Nephron progenitor cell (in vitro differentiated cells): Measurements from ENCODE around the gene CDKAL1.

Experiments used
- DNase-seq: peaks from one replicate; pipeline ENCODE4 v3.0.0; 2021
- H3K27ac Mint-ChIP-seq: 2 replicates; pipeline ENCODE4 v1.8.0; 2021; ENCODE audit warnings: mild to moderate bottlenecking, moderate library complexity, mixed read lengths
- H3K27me3 Mint-ChIP-seq: 2 replicates; pipeline ENCODE4 v1.8.0; 2021; ENCODE audit warnings: mild to moderate bottlenecking, low read depth, mixed read lengths; ENCODE audit not compliant: poor library complexity
- H3K36me3 Mint-ChIP-seq: 2 replicates; pipeline ENCODE4 v1.8.0; 2021; ENCODE audit warnings: low read depth, mixed read lengths
- H3K4me1 Mint-ChIP-seq: 2 replicates; pipeline ENCODE4 v1.8.0; 2021; ENCODE audit warnings: mixed read lengths
- H3K4me3 Mint-ChIP-seq: 2 replicates; pipeline ENCODE4 v1.8.0; 2021; ENCODE audit warnings: mild to moderate bottlenecking, moderate library complexity, mixed read lengths
- H3K9me3 Mint-ChIP-seq: 2 replicates; pipeline ENCODE4 v1.8.0; 2021; ENCODE audit warnings: mild to moderate bottlenecking, moderate library complexity, mixed read lengths
- CTCF ChIP-seq: fragments of 200-600 bp; sonication (generic); IDR thresholded peaks from 2 replicates; pipeline ENCODE4 v1.5.0; 2021; ENCODE audit warnings: antibody characterized with exemption

The CDKAL1 gene

GRCh38 chr6:21158873-21159272 lies 624.6 kb downstream of the CDKAL1 start:
- no peak for TF ChIP-seq CTCF
- Mint-ChIP-seq H3K27ac (no peak overlapping the region), H3K9me3 (no peaks in the 10 kb centered on the region), H3K27me3 (no peaks in the 10 kb centered on the region), H3K36me3 (no peaks in the 10 kb centered on the region), H3K4me1 (peaks cover 13% of the 10 kb centered on the region), H3K4me3 (no peak overlapping the region)
- no peak for DNase-seq

- H3K4me1 Mint-ChIP-seq = peaks cover 14% of the 10 kb centered on the region
- no peaks in the 10 kb centered on the region for H3K27me3 Mint-ChIP-seq
- no peak overlapping the region for H3K27ac Mint-ChIP-seq
- TF ChIP-seq CTCF = no peak
- DNase-seq = no peak
- H3K9me3 Mint-ChIP-seq = no peaks in the 10 kb centered on the region
- H3K4me3 Mint-ChIP-seq = no peak overlapping the region
- no peaks in the 10 kb centered on the region for H3K36me3 Mint-ChIP-seq
Observed at GRCh38 chr6:21159465-21159864, 625.2 kb downstream of the CDKAL1 start.

GRCh38 chr6:21161707-21162106 lies 627.5 kb downstream of the CDKAL1 start:
- peaks cover 22% of the 10 kb centered on the region for H3K4me1 Mint-ChIP-seq
- no peak for DNase-seq
- H3K27ac Mint-ChIP-seq = no peak overlapping the region
- no peaks in the 10 kb centered on the region for H3K27me3 Mint-ChIP-seq
- no peaks in the 10 kb centered on the region for H3K9me3 Mint-ChIP-seq
- no peak overlapping the region for H3K4me3 Mint-ChIP-seq
- no peak for TF ChIP-seq CTCF
- no peaks in the 10 kb centered on the region for H3K36me3 Mint-ChIP-seq

- H3K36me3 Mint-ChIP-seq = peaks cover 4% of the 10 kb centered on the region
- H3K4me1 Mint-ChIP-seq = peaks cover 17% of the 10 kb centered on the region
- no peak for DNase-seq
- no peaks in the 10 kb centered on the region for H3K27me3 Mint-ChIP-seq
- H3K4me3 Mint-ChIP-seq = no peak overlapping the region
- no peak for TF ChIP-seq CTCF
- H3K9me3 Mint-ChIP-seq = no peaks in the 10 kb centered on the region
- H3K27ac Mint-ChIP-seq = peak overlapping the region; percentile 64
Observed at GRCh38 chr6:21163110-21163837, 629.0 kb downstream of the CDKAL1 start.

- no peak overlapping the region for H3K27ac Mint-ChIP-seq
Observed at GRCh38 chr6:21163838-21164180, 629.6 kb downstream of the CDKAL1 start.

More at GRCh38 chr6:21163838-21164180, 629.6 kb downstream of the CDKAL1 start:
- Mint-ChIP-seq H3K4me3 (no peak overlapping the region), H3K27me3 (no peaks in the 10 kb centered on the region), H3K9me3 (no peaks in the 10 kb centered on the region), H3K4me1 (peaks cover 15% of the 10 kb centered on the region), H3K36me3 (peaks cover 4% of the 10 kb centered on the region)
- no peak for TF ChIP-seq CTCF
- no peak for DNase-seq
